NT2/D1 (cell line): Measurements from ENCODE around the gene ARSJ.

Source experiments
- SUZ12 ChIP-seq: IDR thresholded peaks from 2 replicates; pipeline ENCODE4 v1.6.1; 2011; ENCODE audit not compliant: insufficient read length, insufficient read depth; ENCODE audit errors: extremely low read depth
- YY1 ChIP-seq: IDR thresholded peaks from 2 replicates; pipeline ENCODE4 v1.6.1; 2011; ENCODE audit not compliant: insufficient read length, insufficient read depth
- ZNF274 ChIP-seq: IDR thresholded peaks from 2 replicates; pipeline ENCODE4 v1.6.1; 2011; ENCODE audit warnings: mild to moderate bottlenecking, low read depth, low read length

DNA sequence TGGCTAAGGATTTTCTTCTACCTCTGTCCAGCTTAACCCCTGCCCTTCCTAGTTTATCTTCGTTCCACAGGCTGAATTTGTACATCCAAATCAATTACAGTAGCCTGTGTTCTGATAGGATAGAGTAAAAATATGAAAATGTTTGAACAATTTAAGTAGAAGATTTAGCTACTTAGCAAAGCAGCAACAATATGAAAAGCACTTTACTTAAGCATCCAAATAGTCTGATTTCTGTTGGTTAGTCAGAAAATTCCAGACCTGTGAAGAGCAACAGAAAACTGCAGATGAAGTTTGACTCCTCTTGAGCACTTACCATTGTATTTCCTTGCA, 2.0 kb downstream of the ARSJ start:
- TF ChIP-seq ZNF274 = no peak
- no peak for TF ChIP-seq SUZ12
- TF ChIP-seq YY1 = no peak
